GM21723 (cell line): ENCODE measurements around the gene ADARB1.

Source experiments
- ATAC-seq: cut with Tn5 transposase; IDR thresholded peaks from one replicate; pipeline ENCODE4 v1.9.1; 2021; ENCODE audit warnings: mild to moderate bottlenecking, moderate library complexity; ENCODE audit not compliant: unreplicated experiment

ADARB1 gene

DNA sequence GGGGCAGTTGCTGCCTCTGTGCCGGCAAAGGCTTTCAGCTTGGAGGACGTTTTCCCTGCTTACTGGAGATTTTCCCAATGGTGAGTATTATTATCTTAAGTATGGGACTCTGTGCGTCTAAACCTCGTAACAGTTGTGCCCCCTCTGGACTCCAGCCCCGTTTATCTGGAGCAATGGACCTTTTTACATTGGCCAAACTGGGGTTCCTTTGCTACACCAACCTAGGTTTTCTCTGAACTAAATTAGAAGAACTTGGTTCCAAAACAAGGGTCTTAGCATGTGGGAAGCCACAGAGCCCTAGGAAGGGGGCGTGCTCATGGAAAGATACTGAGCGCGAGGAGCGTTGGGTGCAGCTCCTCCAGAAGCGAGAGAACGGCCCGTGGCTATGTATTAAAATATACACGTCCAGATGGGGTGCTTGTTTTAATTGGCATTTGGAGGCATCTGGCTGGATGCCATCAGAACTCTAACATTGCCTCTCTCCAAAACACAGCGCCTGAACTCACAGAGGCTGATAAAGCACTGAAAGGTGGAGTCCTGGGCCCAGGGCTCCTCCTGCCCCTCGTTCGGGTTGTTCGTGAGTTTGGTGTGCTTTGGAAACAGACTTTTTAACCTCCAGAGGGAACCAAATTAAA lies 184.9 kb downstream of the ADARB1 start:
- no peak for ATAC-seq

DNA sequence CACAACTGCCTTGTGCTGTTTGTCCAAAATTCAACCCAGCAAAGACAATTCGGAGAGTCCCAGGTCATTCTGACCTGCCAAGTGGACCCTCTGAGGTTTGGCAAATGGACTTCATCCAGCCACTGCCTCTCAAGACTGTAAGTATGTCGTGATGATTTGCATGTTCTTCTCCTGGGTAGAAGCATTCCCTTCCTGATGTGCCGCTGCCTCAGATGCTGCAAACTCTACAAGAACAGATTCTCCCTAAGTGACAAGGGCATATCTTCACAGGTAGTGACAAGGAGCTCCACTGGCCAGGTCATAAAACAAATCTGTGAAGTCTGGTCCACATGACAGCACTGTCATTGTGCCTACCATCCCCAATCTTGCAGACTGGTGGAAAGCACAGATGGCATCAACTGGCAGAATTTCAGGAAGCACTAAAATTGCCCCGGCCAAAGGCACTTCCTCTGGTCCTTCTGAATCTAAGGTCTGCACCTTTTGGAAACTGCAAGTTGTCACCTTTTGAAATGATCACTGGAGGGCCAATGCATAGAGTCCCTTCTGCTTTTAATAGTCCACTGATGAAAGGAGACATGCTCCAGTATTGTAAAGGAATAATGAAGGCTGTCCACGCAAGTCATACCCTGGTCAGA lies 185.9 kb downstream of the ADARB1 start:
- ATAC-seq: no peak

DNA sequence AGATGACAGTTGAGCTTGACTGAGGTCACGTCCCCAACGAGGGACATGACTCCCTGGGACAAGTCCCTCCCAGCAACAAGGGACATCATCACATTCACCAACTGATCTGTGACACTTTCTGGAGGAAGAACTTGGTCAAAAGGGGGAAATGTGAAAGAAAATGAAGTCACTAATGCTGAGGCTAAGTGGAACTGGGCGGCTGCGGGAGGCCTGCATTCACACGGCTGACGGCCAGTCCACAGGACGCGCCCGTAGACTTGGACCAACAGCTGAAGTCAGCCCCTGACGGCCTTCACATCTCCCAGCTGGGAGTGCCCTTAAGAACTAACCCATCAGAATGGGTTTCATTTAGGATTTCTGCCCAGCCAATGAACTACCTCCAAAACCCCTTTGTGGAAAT lies 186.7 kb downstream of the ADARB1 start:
- ATAC-seq: no peak

DNA sequence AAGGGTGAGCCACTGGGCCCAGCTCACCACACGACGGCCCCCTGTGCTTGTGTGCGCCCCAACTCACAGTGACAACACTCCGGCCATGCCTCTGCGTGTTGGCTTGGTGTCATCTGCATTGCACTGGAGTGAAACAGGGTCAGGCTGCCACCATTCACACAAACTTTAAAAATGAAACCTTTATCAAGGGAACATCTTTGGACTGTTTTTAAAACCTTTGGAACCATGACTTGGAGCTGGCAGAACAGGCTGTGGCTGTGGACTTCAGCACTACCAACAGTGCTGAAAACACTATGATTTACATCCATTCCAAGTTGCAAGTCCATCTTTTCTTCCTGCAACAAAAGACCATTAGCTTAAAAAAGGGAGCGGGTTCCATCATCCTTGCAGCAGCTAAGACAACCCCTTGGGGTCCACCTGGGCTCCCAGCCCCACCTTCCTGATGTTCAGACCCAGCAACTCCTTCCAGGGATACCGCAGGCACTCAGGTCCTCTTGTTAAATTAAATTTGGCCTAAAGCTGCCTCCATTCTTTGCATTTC lies 187.7 kb downstream of the ADARB1 start:
- ATAC-seq: no peak

DNA sequence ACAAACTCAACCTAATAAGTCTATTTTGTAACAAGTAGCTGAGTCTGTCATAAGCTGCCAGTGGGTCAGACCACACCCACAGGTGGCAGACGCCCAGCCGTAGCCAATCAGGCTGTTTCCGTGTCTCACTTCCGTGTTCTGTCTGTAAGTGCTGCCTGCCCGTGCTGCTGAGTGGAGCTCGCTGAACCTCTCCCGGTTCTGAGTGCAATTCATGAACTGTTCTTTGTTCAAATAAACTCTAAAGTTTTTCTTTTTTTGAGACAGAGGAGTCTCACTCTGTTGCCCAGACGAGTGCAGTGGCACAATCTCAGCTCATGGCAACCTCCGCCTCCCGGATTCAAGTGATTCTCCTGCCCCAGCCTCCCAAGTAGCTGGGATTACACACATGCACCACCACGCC lies 188.2 kb downstream of the ADARB1 start:
- no peak for ATAC-seq

DNA sequence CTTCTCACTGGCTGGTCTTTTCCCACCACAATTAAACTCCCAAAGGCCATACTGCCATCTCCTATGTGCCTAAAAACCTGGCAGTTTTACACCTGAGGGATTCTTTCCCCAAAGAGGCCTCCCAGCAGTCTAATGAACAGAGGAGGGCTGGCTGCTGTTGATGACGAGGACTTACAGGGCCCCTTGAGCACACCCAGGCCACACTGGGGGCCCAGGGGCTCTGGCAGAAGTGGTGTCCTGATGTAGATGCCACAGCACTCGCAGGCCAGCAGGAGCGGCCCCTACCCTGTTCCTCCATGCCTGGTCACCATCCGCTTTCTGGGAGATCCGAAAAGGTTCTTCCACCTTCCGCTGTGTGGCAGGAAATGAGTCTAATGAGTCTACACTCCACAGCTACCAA lies 189.2 kb downstream of the ADARB1 start:
- ATAC-seq: no peak

DNA sequence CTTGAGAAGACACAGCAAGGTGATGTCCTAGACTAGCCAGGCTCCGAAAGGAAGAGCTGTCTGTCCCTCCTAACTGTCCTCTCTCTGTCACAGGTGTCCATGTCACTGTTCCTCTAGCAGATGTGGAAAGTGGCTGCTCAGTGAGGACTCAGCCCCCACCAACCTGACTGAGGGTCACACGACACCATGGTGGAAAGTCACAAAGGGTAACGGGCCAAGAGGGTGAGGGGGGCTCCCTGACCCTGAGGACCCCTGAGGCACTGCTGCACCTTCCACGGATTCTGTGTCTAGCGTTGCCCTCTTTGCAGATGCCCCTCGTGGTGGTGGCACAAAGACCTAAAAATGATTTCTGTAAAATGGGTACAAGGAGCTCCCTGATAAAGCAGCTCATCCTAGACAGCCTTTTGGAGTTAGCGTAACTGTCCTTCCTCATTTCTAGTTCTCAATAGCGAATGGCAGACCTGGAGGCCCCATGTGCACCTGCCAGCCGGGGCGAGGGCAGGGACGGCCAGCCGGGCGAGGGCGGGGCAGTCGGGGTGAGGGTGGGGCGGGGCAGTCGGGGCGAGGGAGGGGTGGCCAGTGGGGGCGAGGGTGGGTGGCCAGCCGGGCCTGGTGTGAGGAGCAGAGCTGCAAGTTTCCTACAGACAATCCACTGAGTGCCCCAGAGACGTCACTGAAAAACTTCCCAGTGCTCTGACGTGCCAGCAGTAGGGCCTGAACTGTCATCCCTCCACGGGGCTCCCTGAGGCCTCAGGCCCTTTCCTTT lies 189.9 kb downstream of the ADARB1 start:
- ATAC-seq: no peak

DNA sequence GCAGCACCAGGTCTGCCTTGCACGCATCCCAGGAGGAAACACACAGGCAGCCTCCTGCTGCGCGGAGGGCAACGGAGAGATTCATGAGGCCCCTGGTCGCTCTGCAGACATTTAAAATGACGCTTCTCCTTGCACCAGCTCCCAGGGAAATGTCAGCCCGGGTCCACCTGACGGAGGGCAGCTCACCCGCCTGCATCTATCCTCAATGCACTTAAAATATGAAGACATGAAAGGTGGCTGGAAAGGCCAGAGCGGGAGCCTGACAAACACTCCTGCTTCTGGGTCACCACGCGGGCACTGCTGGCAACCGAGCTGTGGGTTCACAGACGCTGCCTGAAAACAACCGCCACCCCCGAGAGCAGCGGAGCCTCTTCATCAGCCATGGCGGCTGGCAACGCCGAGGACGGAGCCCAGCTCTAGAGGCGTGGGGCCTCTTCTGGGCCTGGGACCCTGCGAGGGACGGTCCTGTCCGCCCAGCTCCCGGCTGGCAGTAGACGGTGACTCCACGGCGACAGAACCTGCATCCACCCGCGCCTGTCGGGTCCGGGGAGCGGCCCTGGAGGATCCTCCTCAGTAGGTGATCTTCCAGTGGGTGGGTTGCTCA lies 190.6 kb downstream of the ADARB1 start:
- ATAC-seq: no peak

DNA sequence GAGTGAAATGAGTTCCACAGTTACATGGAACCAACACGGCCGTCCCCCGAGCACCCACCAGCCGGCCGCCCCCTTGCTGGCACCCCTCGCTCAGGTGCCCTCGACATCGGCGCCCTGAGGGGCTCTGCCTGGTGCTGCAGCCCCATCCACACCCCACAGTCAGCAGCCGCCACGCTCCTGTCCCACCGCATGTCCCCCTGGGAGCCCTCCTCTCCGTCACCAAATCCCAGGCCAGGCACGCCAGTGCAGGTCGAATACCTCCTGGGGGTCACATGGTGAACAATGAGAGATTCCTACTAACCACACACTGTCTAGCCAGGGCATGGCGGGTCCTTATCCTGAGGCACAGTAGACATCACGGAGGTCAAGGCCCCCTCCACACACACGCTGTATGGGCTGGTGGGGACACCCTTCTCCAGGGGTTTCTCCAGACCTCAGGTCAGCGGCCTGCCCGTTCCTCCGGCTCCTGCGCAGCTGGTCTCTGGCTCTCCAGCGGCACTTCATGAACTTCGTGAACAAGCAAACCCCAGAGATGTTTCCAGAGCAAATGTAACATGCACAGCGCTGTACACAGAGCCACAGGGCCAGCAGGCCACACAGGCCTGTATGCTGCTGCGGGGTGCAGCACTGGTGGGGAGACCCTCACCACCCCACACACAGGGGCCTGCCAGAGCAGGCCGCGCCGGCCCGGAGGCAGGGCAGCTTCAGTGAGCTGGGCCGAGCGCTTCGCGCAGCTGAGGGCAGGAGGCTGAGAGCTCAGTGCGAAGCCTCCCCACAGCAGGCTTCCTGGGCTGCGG lies 191.5 kb downstream of the ADARB1 start:
- no peak for ATAC-seq

DNA sequence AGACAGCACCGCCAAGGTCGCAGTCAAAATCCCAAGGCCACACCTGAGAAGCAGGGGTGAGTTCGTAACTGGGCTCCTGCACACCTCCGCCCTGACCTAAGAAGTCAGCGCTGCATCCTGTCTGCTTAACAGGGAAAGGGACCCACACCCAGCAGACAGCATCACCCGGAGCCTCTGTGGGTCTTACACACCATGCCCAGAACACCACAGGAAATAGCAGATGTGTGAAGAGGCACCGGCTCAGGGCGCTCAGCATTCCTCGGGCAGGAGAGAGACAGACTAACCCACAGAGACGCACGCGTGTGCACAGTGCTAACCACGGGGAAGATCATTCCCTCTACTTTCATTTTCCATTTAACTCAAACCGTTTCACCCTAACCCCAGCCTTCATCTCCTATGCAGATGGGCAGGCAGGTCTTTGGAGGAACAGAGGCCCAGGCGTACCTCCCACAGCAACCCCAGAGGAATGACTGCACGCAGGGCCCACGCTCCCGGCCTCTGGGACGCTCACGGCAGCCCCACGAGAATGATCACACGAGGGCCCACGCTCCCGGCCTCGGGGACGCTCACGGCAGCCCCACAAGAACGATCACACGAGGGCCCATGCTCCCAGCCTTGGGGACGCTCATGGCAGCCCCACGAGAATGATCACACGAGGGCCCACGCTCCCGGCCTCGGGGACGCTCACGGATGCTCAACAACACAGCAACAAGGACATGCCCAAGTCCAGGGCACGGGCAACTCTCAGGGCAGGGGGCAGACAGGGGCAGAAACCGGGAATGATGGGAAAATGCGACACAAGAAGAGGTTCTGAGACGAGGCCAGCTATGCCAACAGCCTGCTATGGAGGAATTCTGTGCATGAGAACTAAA lies 192.4 kb downstream of the ADARB1 start:
- no peak for ATAC-seq

DNA sequence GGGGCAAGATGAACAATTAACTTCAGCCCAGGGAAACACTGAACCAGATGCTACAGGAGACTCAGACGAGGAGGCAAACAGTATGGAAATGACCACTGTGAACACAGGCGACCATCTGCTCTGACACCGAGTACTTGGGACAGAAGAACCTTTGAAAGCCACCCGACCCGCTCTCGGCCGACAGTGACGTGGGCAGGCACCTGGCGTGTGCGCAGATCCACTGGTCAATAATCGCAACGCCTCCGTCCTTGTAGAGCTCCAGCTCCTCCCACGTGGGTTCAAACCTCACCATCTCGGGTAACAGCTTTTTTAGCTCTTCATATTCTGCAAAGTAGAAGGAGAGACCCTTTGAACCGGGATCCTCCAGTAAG lies 193.0 kb downstream of the ADARB1 start:
- ATAC-seq: no peak

DNA sequence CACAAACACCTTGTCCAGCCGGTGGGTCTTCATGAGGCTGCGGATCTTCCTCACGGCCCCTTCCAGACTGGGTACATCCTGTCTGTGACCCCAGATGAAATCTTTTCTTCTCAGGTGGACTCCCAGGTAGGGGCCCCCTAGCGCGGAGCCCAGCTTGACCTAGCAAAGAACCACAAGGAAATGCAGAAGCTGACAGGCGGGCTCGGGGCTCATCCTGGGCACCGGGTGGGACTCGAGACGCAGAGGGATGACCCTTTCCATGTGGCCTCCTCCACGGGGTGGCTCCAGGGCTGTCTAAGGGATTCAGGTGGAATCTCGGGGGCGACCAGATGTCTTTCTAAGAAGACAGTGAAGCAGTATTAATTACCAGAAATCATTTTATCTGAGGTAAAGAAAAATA lies 195.5 kb downstream of the ADARB1 start:
- ATAC-seq: no peak

DNA sequence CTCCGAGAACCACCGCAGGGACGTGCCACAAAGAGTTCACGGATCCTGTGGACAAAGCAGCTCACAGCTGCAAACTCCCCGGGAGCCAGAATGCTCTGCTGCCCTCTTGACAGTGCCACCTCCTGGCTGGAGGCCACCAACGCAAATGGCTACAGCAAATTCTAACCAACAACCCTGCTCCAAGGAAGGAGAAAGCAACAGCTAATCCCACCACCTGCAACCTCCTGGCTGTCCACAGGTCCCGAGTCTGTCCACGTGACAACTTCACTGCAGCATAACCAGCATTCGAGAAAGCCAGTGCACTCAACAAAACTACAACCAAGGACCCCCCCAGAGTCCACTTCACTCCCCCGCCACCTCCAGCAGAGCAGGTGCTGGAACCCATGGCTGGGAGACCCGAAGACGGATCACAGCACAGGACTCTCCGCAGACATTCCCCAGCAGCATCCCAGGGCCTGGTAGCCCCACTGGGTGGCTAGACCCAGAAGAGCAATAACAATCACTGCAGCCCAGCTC lies 196.0 kb downstream of the ADARB1 start:
- ATAC-seq: no peak
